Ramos (cell line): ENCODE measurements around the gene CACNA1C.

Experiments used
- in situ Hi-C: fragments of 300-500 bp; cut with MboI; formaldehyde crosslinking; loops from one replicate; pipeline ENCODE4 v1.14.3; 2022; ENCODE audit warnings: low sequenced_read_pairs; ENCODE audit not compliant: unreplicated experiment

CACNA1C gene

GRCh38 chr12:2390850-2391390, 338.1 kb downstream of the CACNA1C start:
- in situ Hi-C loops, result no loop called here

GRCh38 chr12:2391740-2392331, 339.0 kb downstream of the CACNA1C start:
- in situ Hi-C loops, result no loop called here

DNA sequence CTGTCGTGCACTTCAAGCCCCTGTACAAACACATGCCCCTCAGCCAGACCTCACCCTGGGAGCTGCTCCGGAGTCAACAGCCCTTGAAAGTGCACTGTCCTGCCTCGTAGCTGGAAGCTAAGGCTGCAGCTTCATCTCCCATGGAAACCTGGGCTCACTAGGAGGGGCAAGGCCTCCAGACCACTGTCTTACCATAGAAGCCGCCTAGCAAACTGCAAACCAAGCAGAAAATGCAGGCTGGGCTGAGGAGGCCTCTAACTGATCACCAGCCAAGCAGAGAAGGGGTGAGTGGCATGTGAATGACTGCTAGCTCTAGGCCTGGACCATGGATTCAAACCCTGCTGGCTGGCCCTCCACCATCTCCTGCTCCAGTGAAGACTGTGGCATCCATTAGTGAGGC, 340.2 kb downstream of the CACNA1C start:
- in situ Hi-C loops, result no loop called here

DNA sequence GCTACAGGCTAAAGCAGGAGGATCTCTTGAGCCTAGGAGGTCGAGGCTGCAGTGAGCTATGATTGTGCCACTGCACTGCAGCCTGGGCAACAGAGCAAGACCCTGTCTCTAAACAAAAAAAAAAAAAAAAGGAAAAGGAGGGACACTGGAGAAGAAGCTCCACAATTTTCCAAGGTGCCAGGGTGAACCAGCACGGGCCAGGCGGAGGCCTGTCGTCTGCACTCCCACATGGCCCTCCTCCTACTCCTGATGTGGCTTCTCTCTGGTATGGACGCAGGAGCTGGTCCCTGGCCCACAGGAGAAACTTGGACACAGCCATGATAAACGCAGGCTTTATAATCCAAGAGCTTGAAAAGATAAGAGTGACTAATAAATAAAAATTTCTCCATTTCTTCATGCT, 341.2 kb downstream of the CACNA1C start:
- in situ Hi-C loops, result no loop called here

DNA sequence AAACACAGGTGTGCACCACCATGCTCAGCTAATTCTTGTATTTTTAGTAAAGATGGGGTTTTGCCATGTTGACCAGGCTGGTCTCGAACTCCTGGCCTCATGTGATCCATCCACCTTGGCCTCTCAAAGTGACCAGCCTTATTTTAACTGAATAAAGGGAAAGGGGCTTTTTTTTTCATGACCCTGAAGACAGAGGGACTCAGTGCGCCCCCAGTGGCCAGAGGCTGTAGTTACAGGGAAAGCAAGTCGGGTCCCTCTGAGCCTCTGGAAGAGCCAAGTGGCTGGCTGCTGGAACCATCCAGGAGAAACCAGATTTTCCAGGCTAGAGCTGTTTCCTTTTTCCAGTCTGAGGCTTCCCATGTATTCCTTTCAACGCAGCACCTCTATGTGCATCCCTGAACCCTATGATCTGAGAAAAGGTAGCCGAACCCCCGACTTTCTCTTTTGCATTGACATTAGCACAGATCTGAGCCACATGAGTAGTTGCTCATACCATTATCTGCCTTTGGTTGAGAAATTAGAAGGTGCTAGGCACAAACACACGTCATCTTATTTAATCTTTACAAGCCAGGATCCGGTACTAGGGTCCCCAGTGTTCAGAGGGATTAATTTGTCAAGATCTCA, 342.7 kb downstream of the CACNA1C start:
- in situ Hi-C loops, result no loop called here

DNA sequence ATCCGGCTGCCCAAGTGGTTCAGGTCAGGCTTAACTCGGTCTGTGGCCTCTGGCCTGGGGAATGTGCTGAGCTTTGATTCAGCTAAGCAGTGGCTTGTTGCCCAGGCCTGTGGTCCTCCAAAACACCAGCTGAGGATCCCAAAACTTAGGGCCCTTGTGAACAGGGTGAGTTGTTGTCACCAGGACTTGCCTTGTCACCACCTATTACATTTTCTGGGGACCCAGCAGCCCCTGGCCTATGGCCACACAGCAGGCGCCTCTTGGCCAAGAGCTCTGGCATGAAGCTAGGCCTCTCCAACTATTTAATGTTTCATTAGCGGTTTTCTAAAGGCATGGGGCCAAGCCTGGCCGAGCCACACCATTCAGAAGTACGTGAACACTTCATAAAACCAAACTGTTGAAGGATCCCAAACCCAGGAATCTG, 343.7 kb downstream of the CACNA1C start:
- in situ Hi-C loops, result no loop called here

GRCh38 chr12:2397356-2398045, 344.7 kb downstream of the CACNA1C start:
- in situ Hi-C loops, result no loop called here

DNA sequence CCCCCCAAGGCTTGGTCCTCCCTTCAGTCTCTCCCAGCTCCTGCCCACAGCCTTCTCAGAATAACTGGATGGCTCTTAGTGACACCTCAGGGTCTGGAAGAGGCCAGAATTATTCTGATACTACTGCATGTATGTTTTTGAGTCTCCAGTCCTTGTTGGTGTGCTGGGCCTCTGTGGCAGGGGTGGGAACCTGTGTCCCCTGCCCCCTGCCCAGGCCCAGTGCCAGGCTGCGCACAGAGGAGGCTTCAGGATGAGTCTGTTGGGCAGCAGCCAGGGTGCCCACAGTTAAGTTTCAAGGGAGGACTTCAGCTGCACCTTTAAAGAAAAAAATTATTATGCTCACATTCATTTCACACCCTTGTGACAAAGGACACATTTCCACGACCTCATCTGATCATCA, 348.3 kb downstream of the CACNA1C start:
- in situ Hi-C loops, result no loop called here

DNA sequence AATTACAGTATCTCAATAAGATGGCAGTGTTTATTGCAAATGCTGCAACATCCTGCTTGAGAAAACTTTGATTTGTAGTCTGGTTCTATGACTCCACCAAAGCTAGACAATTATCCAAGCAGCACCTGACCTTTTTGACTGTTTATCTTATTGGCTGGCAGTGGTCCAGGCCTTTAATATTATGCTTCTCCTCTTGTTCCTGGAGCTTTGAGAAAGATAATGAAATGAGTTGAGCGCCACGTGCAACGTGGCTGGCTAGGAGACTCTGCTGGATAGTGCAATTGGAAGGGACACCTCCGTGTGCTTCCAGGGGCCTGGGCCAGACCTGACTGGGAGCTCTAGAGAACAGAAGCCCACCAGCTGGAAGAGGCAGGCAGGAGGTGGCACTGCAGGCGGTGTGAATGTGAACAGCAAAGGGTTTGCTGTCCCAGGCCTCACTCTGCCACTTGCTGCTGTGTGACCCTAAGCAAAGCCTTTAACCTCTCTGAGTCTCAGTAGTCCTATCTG, 349.3 kb downstream of the CACNA1C start:
- in situ Hi-C loops, result no loop called here

DNA sequence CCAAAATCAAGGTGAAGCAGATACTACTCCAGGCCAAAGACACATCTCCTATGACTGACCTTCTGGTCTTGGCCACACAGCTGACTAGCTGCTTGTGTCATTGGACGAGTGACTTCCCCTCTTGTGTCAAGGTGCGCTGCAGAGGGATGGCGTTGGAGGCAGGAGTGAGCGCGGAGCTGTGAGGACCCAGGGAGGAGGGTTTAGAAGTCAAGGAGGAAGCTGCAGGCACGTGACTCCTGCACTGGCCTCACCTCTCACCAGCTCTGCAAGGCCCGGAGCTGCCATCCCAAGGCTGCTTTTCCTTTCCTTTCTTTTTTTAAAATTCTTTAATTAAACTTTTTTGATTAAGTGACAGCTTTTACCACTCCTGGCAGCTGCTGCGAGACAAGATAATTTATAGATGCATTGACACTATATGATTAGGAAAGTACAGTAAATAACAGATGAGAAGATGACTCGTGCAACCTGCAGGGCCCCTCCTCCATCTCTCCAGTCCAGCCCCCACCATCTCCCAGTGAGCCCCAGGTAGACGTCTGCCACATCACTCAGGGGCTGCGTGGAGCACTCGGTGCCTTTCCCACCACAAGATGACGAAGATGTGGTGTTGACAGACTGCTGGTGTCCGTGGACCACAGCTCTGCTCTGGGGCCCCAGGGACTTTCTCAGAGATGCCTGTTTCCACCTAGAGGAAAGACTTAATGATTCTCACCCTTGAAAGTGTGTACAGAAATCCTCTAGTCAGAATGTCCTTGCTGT, 350.6 kb downstream of the CACNA1C start:
- in situ Hi-C loops, result no loop called here

DNA sequence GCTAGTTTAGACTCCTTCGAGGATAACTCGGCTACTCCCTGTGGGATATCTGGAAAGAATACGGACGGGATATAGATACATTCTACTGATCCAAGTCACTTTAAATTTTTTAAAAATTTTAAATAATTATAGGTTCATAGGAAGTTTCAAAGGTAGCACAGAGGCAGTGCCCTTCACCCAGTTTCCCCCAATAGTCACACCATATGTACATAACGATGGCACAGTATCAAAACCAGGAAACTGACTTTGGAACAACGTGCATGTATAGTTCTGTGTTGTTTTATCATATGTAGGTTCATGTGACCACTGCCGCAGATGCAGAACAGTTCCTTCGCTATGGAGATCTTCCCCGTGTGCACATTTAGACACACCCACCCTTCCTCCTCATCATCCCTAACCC, 352.3 kb downstream of the CACNA1C start:
- in situ Hi-C loops, result no loop called here

GRCh38 chr12:2406903-2407302, 354.1 kb downstream of the CACNA1C start:
- in situ Hi-C loops, result no loop called here

DNA sequence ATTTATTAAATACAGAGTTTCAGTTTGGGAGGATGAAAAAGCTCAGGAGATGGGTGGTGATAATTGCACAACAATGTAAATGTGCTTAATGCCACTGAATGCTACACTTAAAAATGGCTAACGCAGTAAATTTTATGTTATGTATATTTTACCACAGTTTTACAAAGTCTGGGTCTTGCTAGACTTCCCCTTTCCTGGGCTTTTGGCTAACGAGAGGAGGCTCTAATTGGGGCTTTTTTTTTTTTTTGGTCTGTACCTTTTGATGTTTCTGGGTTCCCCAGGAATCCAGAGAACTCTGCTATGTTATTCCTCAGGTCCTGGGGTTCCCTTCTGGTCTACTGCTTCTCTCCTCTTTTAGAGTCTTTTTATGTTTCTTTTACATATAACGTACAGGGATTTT, 355.5 kb downstream of the CACNA1C start:
- in situ Hi-C loops, result no loop called here

DNA sequence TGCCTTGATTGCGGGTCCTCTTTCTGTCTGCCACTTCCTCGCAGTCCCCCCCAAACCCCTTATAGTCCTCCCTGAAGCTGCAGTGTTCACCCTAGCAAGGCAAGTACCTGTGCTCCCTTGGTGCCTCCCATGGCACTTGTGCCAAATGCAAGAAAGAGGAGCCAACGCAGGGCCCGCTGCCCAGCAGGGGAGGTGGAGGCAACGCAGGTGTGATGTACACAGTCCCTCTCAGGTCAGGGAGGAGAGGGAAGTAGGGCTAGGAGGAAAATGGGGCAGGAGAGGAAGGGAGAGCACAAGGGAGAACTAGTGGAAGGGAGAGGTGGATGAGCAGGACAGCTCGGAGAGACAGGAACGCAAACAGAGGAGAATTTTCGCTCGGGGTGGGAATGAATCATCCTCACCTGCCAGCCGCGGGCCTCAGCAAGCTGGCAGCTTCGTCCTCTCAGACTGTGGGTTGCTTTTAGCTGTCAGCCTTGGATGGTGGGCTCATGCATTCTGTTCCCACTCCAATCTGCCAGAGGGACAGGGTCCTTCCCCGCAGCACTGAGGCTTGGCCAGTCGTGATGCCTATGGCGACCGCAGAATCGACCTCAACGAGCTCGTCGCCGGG, 357.0 kb downstream of the CACNA1C start:
- in situ Hi-C loops, result no loop called here

- in situ Hi-C loops, result no loop called here
Observed at GRCh38 chr12:2410496-2410895, 357.7 kb downstream of the CACNA1C start.

DNA sequence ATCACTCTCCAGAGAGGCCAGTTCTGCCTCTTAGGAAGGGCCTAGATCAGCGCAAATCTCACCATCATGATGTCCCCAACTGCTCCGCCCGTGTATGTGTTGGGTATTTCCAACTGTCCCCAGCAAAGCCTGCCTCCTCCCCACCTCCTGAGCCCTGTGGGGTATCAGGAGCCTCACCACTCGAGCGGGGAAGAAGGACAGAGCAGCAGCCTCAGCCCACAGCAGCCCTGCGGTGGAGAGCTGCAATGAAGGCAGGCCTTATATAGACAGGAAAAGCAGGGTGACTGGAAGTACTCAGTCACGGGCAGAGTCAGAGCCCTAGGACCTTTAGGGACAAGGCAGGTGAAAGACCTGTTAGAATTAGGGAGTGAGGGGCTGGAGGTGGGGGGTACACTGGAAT, 358.2 kb downstream of the CACNA1C start:
- in situ Hi-C loops, result no loop called here

DNA sequence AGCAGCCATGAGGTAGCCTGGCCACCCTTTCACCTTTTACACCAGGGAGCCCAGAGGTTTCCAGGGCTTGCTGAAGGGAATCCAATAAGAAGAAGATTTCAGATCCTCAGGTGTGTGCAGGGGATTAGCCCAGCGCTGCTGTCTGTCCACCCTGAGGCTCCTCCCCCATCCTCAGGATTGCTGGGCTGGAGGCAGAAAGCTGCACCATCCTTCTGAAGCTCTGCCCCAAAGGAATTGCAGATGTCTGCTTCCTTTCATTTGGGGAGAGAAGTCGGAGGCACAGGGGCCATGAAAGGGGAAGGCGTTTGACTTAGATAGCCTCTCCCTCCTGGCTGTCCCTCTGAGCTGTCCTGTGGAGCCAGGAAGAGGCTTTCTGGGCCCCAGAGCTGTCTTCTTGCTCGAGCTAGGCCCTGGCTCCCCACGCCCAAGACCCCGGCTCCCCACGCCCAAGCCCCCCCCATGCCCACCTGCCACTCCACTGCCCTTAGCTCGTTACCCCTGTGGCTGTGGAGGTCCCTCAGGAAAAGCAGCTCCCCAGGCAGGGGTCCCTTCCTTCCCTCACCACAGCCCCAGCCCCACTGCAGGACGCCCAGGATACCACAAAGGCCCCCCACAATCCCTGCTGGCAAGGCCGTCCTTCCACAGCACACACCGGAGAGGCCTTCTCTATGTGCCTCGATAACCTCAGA, 359.0 kb downstream of the CACNA1C start:
- in situ Hi-C loops, result no loop called here

DNA sequence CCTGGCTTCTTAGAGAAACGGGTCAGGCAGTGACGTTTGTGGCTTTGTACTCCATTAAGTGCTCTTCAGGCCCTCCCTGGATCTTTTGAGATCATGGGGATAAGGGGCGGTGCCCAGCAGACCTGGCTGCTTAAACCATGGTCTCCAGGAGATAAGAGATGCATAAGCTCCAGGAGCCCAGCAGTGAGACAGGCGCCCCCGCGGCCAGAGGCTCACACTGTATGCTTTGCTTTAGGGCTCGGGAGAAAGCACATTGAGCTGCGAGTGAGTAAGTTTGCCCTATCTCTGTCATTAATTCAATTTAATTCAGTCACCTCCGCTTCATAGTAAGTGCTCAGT, 359.5 kb downstream of the CACNA1C start:
- in situ Hi-C loops, result no loop called here

DNA sequence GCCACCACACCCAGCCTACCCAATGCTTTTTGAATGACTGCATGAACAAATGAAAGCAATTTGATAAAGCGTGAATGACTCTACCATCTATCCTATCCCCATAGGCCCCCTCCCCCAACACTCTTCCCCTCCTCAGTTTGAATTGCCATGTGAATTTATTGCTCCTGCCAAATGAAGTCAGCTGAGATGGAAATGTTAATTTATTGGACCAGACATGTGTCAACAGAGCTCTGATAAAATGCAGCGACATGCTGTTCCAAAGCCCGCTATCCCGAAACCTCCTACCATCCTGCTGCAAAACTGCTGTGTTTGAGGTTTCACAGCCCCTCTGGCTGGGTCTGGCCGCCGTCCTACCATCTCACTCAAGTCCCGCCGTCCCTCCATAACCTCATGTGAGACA, 360.5 kb downstream of the CACNA1C start:
- in situ Hi-C loops, result no loop called here
